ELR (cell line): ENCODE results near the gene NT5DC4.
A peak's percentile ranks its signal among the peaks of the same experiment; 100 is the strongest.
"Not testable (repeated sequence)": the region's sequence is repeated elsewhere in the genome, so short reads cannot be mapped to it uniquely, and the experiment has no call there.

Source experiments
- DNase-seq: peaks from one replicate; pipeline ENCODE4 v3.0.0-alpha.2; 2015; ENCODE audit warnings: low read depth

NT5DC4 gene

GRCh38 chr2:112699984-112700667 is 20.7 kb upstream of the NT5DC4 start:
- no peak for DNase-seq

DNA sequence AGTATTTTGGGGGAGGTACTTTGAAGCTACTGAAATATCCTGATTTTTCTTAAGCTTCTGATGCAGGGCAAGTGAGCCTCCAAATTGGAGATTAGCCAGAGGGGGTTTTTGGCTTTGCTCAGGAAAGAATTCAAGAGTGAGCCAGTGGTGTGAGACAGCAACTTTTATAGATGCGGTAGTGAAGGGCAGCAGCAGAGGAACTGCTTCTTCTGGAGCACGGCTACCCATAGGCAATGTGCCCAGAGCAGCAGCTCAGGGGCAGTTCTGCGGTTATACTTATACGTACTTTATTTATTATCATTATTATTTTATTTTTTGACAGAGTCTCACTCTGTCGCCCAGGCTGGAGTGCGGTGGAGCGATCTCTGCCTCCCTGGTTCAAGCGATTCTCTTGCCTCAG is 19.8 kb upstream of the NT5DC4 start:
- DNase-seq = no peak

DNA sequence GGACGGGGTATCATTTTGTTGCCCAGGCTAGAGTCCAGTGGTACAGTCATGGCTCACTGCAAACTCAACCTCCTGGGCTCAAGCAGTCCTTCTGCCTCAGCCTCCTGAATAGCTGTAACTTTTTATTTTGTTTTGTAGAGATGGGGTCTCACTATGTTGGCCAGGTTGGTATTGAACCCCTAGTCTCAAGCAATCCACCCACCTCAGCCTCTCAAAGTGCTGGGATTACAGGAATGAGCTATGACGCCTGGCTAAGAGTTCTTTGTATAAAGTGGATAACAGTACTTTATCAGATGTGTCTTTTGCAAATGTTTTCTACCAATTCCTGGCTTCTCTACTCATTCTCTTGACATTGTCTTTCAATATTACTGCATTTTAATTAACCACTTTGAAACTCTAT is 17.1 kb upstream of the NT5DC4 start:
- DNase-seq = no peak

GRCh38 chr2:112705575-112705974 is 15.2 kb upstream of the NT5DC4 start:
- peak; percentile 38 for DNase-seq

DNA sequence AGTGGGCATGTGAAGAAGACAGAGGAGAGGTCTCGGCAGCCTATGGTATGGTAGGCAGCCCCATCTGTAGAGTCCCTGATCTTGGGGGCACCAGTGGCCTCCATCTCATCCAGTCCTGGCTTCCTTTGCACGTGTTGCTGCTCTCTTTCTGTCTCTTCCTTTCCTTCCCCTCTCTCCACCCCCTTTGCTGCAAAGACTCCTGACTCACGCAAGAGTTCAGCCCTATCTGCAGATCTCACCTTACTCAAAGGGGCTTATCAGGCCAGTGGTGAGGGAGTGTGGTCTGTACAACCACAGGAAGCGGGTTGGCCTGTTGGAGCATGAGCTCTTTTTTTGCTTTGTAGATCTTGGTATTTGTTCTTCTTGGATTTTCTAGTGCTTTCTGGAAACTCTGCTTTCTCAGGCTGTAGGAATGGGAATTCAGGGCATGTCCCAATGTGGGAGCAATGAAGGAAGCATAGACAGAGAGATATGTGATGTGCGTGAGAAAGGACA is 14.6 kb upstream of the NT5DC4 start:
- peak; percentile 84 for DNase-seq

GRCh38 chr2:112706947-112707346 is 13.9 kb upstream of the NT5DC4 start:
- not testable (repeated sequence) for DNase-seq

DNA sequence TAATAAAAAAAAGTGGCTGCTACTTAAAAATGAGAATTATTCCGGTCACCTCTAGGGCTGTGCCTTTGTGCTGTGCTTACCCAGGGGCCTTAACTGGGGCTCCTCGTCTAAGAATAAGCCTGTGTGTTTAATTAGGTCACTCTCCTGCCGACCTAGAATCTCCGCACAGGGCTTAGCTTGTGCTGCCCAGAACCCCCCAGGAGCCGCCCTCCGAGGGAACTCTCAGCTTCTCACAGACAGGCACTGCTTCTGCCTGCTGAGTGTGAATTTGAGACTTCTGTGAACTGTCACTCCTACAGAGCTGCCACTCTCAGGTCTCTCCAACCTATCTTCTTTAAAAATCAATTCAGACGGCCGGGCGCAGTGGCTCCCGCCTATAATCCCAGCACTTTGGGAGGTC is 11.9 kb upstream of the NT5DC4 start:
- DNase-seq = no peak

DNA sequence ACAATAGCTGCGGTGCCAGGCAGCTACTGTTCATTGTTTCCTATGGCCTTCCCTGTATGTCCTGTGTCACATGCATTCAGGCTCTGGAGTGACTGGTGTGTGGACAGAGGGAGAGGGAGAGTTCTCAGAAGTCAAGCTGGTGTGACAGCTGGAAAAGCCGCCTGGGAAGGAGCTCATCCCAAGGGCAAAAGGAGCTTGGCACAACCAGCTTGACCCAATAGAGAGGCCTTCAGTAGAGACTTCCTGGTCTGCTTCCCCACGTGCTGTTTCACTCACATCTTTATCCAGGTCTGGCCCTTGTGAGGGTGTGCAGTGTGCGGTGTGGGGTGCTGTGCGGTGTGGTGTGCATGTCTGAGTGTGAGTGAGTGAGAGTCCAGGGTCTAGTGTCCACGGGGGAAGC is 11.1 kb upstream of the NT5DC4 start:
- DNase-seq = no peak

- no peak for DNase-seq
Measured at GRCh38 chr2:112710956-112711750, 9.7 kb upstream of the NT5DC4 start.

GRCh38 chr2:112712465-112712864 is 8.4 kb upstream of the NT5DC4 start:
- DNase-seq = no peak

DNA sequence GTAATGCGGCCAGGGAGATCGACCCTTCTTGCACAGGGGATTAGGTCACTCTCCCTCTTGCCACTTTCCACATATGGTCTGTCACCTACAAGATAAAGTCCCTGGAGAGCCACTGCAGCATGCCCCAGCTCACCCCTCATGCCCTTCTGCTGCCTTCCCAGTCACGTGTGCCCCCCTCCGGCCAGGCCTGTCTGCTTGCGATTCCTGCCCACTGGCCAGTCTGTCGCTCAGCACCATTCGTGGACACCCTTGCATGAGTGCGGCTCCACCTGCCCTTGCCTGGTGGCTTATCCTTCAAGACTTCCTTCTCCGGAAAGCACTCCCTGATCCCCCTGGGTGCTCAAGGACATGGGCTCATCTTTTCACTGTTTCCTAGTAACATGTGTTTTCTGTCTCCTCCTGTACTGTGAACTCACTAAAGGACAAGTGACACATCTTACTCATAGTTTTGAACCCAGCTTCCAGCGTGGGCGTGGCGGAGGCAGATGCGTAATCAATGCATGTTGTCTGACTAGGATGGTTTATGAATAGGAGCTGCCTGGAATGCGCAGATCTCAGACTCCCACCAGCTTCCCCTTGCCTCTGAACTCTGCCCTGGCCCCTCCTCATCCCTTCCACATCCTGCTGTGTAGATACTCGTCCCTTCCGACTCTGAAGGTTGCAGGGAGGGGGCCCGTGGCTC is 7.8 kb upstream of the NT5DC4 start:
- peak; percentile 78 for DNase-seq

DNA sequence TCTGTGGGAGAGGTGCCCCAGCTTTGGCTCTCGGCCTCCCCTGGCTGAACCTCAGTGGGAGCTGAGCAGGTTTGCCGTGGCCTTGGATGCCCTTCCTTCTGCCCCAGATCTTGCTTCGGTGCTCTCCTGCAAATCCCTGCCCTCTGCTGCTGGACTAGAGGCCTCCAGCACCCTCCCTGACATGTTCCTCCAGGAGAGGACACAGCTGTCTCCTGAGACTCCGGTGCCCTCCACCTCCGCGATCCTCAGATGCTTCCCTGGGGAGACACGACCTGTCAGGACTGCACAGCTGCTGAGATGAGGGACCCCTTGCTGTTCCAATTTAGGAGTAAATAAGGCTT is 7.3 kb upstream of the NT5DC4 start:
- no peak for DNase-seq

- no peak for DNase-seq
Measured at GRCh38 chr2:112713926-112714325, 6.9 kb upstream of the NT5DC4 start.

- DNase-seq = no peak
Measured at GRCh38 chr2:112714331-112714730, 6.5 kb upstream of the NT5DC4 start.

DNA sequence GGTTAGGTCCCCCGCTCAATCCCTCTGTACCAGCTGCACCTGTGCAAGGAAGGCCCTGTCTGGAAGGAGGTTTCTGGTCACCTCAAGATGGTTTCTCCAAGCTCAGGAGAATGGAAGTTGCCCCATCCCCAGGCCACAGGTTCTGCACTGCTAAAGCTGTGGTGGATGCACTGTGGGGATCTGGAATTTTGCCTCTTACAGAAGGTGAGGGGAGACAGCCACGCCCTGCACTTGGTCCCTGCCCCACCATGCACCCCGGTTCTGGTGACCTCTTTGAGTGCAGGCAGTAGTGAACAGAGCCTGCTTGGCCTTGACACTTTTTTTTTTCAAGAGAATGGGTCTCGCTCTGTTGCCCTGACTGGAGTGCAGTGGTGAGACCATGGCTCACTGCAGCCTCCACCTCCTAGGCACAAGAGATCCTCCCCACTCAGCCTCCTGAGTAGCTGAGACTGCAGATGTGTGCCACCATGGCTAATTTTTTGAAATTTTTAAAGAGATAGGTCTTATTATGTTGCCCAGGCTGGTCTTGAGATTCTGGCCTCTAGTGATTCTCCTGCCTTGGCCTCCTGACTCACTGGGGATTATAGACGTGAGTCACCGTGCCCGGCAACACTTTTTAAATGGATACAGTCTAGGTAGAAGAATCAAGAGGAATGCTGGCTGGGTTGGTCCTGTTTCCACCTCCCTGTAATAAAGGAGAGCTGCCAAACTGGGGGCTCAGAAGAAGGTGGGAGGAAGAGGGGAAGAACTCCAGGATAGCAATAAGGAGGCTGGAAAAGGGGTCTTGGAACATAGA is 5.8 kb upstream of the NT5DC4 start:
- peak; percentile 90 for DNase-seq

GRCh38 chr2:112716094-112716493 is 4.7 kb upstream of the NT5DC4 start:
- not testable (repeated sequence) for DNase-seq

- not testable (repeated sequence) for DNase-seq
Measured at GRCh38 chr2:112716826-112717352, 3.9 kb upstream of the NT5DC4 start.

DNA sequence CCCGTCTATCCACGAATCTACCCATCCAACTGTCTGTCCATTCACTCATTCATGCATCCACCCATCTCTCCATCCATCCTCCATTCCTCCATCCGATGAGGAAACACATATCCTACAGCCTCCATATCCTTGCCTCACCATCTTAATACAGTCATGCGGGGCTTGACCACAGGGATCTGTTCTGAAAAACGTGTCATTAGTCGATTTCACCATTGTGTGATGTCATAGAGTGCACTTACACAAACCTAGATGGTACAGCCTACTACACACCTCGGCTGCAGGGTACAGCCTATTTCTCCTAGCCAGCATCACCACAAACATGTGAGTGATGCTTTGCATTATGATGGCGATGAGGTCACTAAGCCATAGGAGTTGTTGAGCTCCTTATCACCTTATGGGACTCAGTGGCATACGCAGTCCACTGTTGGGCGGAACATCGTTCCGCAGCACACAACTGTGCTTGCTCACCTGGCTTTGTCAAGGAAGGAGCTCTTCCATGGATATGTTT is 1.9 kb upstream of the NT5DC4 start:
- peak; percentile 9 for DNase-seq

GRCh38 chr2:112721819-112722522 is 1.2 kb downstream of the NT5DC4 start:
- no peak for DNase-seq

DNA sequence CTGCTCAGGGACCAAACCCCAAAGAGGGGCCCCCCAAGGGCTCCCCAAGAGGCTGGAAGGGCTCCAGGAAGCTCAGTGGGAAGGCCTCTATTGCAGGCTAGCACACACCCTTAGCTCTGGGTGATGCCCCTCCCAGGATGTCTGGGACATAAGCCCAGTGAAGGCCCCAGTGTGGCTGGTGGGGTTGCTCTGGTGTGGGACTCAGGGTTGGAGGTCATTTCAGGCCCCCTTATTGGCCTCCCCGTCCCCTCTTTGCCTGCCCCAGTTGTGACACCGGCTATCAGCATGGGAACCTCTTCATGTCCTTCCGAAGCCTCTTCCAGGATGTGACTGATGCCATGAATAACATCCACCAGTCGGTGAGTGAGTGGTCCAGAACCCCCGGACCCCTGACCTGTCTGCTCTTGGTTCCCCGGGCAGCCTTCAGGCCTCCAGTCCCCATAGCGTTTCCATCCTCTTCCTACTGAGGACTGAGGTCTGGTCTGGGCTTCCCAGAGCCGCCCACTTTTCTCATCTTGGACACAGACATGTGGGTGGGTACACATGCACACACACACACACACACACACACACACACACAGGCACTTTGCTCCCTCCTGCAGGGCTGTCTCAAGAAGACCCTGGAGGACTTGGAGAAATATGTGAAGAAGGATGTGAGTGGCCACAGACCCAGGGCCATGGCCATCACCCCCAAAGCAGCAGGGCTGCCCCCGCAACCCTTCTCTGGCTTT is 2.2 kb downstream of the NT5DC4 start:
- DNase-seq = no peak
